ENCODE results near the gene ZFP28. TPM values are rescaled to one million over a fixed set of nuclear protein-coding genes. Genes with fewer than 3 reads are reported as not detected.

The ZFP28 gene
- total RNA-seq: 6.6 and 8.2 TPM in 2 replicates

GRCh38 chr19:56538761-56539263 lies at the start of gene ZFP28:
Gene ZFP28 (plus strand): TSS chr19:56538948. CDS start chr19:56539019, 71 bp downstream.

GRCh38 chr19:56507446-56508289 lies 31.1 kb upstream of the ZFP28 start, which contains the start of gene ZNF471:
Gene ZNF471 (plus strand): TSS chr19:56507855. CDS start chr19:56511572, 3,717 bp downstream.

GRCh38 chr19:56567274-56568120 lies 28.7 kb downstream of the ZFP28 start, which contains the start of gene ZNF470:
Gene ZNF470 (plus strand): TSS chr19:56567468. CDS start chr19:56570312, 2,844 bp downstream.

GRCh38 chr19:56594783-56595547 lies 56.2 kb downstream of the ZFP28 start, which contains the start of gene ZNF71:
Gene ZNF71 (plus strand): TSS chr19:56595302. CDS start chr19:56601559, 6,257 bp downstream.

Other genes with a start within 250 kb of the ZFP28 start
- 8.0 and 9.2 TPM in 2 replicates for gene ZSCAN5A, start 224.1 kb upstream of the ZFP28 start, total RNA-seq
- gene ZNF582, start 145.4 kb upstream of the ZFP28 start, total RNA-seq: 1.1 and 2.2 TPM in 2 replicates
- gene ZNF583, start 134.6 kb upstream of the ZFP28 start, total RNA-seq: 7.7 and 9.4 TPM in 2 replicates
- gene ZNF667, start 61.6 kb upstream of the ZFP28 start, total RNA-seq: 1.1 and 2.6 TPM in 2 replicates
- 1.7 and 1.8 TPM in 2 replicates for gene ZNF471, start 31.1 kb upstream of the ZFP28 start, total RNA-seq
- 2.4 and 2.9 TPM in 2 replicates for gene ZNF470, start 28.5 kb downstream of the ZFP28 start, total RNA-seq
- 8.1 and 11.5 TPM in 2 replicates for gene ZNF71, start 56.4 kb downstream of the ZFP28 start, total RNA-seq
- not detected in 2 replicates for gene SMIM17, start 104.2 kb downstream of the ZFP28 start, total RNA-seq
- under 0.01 TPM in 2 replicates for gene ZNF835, start 132.8 kb downstream of the ZFP28 start, total RNA-seq

All from placental pericyte (primary cell).